ENCODE measurements around the gene NTRK3.
"Not testable (repeated sequence)": the region's sequence is repeated elsewhere in the genome, so short reads cannot be mapped to it uniquely, and the experiment has no call there.

Gene NTRK3

GRCh38 chr15:87860743-87861142 is 395.8 kb downstream of the NTRK3 start:
- DNase-seq = no peak

GRCh38 chr15:87858651-87859050 is 397.9 kb downstream of the NTRK3 start:
- DNase-seq = no peak

DNA sequence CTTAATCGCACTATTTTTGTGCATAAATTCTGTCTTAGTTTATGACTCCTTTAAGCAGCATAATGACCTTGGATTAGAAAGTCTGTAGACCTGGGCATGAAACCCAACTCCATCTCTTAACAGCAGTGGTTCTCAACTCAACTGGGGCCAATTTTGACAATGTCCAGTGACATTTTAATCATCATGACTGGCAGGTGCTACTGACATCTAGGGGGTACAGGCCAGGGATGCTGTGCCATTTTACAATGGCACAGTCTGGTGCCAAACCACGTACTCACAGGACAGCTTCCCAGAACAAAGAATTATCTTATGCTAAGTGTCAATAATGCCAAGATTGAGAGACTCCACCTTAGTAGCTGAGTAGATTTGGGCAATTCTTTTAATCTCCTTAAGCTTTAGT is 405.0 kb downstream of the NTRK3 start:
- no peak for DNase-seq

DNA sequence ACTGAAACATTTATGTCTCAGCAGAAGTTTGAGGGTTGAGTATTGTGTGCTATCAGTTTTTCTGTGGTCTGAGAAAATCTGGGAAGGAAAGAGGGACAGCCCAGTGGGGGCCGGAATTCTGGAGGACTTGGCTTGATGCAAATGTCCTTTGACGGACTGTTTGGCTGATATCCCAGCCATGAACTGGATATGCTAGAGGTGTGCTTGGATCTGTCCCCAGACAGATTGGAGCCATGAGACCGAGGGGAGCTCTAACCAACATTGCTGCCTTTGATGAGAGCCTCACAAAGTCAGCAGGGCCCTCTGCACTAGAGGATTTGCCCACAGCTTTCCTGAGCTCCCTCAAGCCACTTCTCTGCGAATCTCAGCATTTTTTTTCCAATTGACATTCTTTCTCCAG is 405.6 kb downstream of the NTRK3 start:
- no peak for DNase-seq

DNA sequence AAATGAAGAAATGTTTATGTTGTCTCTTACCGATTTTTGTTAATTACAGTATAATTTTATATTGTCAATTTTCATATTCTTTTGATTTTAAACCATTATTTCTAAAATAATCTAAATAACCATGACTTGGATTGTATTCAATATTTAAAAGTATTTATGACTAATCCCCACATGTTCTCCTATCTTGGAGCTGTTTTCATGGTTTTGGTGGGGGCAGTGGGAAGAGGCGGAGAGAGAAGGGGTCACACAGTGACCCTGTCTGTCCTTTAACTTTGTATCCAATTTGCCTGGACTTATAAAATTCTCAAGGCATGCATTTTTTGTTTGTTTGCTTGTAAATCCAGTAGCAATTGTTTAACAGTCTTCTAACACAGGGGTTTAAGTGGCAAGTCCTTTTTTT is 407.4 kb downstream of the NTRK3 start:
- DNase-seq = no peak

DNA sequence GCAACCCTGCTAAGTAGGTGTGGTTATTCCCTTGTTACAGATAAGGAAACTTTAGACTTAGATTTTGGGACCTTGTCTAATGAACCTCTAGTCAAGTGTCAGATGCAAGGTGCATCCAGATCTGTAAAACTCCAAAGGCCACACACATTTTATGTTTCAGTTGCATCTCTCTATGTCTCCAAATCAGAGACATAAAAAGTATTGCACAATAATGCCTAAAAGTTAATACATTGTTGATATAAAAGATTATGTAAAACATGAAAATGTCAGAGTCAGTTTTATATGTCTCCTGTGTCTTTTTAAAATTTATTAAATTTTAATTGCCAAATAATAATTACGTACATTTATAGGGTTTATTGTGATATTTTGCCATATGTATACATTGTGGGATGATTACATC is 408.5 kb downstream of the NTRK3 start:
- DNase-seq = no peak

GRCh38 chr15:87846746-87847145 is 409.8 kb downstream of the NTRK3 start:
- no peak for DNase-seq

- DNase-seq = no peak
Measured at GRCh38 chr15:87843312-87843711, 413.2 kb downstream of the NTRK3 start.

- no peak for DNase-seq
Measured at GRCh38 chr15:87841426-87841998, 415.0 kb downstream of the NTRK3 start.

DNA sequence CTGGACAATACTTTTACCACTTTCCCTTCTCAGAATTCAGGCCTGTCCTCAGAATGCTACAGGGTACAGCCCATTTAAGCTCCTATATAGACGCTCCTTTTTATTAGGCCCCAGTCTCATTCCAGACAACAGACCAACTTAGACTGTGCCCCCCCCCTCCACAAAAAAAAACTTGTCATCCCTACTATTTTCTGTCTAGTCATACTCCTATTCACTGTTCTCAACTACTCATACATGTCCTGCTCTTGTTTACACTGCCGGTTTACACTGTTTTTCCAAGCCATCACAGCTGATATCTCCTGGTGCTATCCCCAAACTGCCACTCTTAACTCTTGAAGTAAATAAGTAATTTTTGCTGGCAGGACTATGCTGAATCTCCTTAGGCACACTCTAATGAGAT is 420.7 kb downstream of the NTRK3 start:
- not testable (repeated sequence) for DNase-seq

DNA sequence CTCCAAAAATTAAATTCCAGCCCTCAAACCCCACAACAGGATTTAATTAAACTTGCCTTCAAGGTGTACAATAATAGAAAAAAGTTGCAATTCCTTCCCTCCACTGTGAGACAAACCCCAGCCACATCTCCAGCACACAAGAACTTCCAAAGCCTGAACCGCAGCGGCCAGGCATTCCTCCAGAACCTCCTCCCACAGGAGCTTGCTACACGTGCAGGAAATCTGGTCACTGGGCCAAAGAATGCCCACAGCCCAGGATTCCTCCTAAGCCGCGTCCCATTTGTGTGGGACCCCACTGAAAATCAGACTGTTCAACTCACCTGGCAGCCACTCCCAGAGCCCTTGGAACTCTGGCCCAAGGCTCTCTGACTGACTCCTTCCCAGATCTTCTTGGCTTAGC is 423.2 kb downstream of the NTRK3 start:
- not testable (repeated sequence) for DNase-seq

GRCh38 chr15:87829332-87830050 is 427.0 kb downstream of the NTRK3 start:
- DNase-seq = no peak

GRCh38 chr15:87828608-87829007 is 427.9 kb downstream of the NTRK3 start:
- DNase-seq = no peak

GRCh38 chr15:87827131-87827530 is 429.4 kb downstream of the NTRK3 start:
- DNase-seq = no peak

- DNase-seq = no peak
Measured at GRCh38 chr15:87826119-87826747, 430.3 kb downstream of the NTRK3 start.

- no peak for DNase-seq
Measured at GRCh38 chr15:87818756-87819155, 437.8 kb downstream of the NTRK3 start.

DNA sequence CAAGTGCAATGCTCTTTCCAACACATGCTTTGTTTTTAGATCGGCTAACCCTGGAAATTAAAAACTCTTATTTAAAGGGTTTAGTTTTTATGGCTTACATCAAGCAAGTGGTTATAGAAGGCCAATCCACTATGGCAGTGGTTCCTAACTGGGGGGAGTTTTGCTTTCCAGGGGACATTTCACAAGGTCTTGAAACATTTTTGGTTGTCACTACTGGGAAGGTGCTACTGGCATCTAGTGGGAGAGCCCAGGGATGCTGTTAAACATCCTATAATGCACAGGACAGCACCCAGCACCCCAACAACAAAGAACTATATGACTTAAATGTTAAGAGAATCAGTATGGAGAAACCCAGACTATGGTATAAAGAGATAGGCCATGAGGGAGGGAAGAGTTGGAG is 439.0 kb downstream of the NTRK3 start:
- no peak for DNase-seq

DNA sequence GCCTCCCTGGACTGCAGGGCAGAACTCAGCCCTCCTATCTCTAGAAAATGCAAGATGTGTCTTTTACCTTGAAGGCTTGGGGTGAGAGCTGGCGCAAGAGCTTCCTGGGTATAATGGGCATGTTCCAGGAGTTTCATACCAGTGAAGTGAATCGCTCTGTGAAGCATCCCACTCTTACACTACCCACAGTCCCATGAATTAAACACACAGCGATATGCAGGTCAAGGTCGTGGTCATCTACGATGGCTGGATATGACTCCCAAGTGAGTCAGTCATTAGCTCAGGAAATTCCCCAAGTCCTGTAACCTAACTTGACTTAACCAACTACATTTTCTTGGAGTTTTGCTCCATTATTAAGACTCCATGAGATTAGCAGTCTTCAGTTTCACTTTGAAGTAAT is 439.7 kb downstream of the NTRK3 start:
- DNase-seq = no peak

DNA sequence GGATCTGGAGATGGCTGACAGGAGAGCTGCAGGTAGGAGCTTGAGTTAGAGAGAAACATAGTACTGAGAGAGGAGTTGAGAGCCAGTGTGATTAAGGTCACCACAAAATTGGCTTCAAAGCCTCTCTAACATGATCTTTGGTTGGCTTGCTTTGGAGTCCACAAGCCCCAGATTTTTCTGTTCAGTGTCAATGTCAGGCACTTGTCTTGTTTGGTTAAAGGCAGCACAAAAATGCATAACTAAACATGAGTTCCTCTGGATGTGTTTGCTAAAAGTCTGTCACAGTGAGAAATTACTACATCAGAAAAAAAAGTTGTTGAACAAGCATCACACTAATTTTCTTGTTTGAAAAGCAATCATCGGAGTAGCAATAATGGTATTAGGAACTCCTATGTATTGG is 440.5 kb downstream of the NTRK3 start:
- DNase-seq = no peak

Measured in NCI-H2227 treated with DMSO at 0.1 percent for 48 hours (cell line).